DMS79 treated with DMSO at 0.1 percent for 48 hours (cell line): ENCODE results near the gene GP1BB.
"Not testable (repeated sequence)": the region's sequence is repeated elsewhere in the genome, so short reads cannot be mapped to it uniquely, and the experiment has no call there.

Experiments
- DNase-seq: peaks from one replicate; lab custom pipeline; 2025; lab: John Stamatoyannopoulos, UW

Gene GP1BB

DNA sequence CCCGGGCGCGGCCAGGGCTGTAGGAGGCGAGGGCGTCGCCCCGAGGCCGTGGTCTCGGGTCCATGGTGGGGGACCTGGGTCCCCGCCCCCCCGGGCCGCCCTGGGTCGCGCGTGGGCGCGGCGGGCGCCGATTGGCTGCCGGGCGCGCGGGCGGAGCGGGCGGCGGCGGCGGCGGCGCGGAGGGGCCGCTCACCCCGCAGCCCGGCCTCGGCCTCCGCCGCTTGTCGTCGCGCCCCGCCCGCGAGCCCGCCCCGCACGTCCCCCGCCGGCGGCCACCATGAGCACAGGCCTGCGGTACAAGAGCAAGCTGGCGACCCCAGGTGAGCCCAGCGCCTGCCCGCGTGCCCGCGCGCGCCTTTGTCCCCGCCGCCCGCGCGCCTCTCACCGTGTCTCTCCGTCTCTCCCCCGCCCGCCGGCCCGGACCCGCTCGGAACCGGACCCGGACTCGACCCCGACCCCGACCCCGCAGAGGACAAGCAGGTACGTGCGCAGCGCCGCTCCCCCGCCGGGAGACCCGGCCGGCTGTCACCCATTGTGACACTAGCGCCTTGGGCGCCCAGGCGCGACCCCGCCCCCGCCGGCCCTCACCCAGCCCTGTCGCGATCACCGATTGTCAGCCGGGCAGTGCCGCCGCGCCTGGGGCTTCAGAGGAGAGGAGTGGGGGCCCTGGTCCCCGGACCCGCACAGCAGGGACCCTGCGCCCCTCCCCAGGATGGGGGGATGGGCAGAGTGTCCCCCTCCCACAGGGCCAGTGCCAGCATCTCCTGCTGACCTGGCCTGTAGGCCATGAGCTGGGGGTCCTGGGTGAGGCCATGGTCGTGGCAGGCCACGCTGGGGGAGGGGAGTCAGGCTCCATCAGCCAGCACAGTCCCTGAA lies 8.8 kb upstream of the GP1BB start, which contains the start of gene SEPTIN5:
Gene SEPTIN5 (plus strand): TSS at position 192 of the 876 bp plus-strand sequence. CDS start 86 bp downstream, at position 278.
- DNase-seq = no peak

DNA sequence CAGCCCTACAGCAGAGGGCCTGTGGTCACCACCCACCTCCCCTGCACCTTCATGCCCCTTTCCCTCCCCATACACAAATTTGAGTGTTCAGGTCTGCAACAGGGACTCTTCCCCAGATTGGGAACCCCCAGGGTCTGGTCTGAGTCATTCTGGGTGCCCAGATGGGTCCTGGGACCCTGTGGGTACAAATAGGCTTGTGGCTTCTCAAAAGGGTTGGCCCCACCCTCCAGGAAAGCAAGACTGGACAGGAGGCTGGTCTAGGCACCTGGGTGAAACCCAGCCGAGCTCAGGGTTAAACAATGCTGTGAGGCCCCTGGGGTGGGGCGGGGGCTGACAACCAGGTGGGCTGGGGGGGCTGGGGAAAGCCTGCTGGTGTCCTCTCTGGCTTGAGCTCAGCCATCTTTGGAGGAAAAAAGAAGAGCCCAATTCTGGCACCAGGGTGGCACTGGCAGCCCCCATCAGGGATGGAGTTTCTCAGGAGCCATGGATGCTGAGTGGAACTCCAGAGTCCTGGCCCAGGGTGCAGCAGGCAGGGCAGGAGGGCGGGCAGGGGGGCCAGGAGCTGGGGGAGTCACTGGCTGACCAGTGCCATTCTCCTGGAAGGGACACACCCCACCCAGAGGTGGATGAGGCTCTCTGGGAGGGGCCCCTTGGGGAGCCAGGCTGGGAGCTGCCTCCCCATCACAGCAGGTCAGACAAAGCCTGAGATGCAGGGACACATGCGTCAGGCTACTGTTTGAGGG lies 8.0 kb upstream of the GP1BB start:
- no peak for DNase-seq

DNA sequence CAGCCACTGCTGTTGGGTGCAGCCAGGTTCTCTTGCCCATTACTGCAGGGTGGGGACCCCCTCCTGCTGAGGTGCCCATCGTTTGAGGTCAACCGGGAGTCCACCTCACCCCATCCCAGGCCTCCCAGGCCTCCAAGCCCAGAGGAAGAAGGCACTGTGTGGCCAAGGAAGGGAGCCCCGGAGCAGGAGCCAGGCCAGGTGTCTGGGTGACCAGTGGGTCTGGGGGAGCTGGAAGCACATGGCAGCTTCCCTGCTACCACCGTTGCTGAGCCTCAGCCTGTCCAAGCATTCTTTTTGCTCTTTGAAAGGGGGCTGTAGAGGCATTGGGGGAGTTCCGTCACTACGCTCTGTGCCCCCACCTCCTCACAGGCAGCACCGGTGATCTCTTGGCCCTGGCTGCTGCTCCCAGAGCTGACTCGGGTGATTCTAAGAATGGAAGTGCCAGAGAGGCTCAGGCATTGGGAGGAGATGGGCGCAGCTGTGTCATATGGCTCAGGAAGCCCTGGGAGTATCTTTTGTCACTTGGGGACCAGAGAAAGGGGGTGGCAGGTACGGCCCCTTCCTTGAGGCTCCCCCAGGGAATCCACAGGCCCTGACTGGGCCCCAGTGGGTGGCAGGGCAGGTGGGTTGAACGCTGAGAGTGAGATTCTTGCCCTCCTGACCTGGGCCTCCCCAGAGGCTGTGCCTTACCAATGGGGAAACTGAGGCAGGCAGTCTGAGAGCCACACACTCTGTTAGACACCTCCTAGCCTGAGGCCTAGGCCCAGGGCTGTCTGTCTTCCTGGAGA lies 7.1 kb upstream of the GP1BB start:
- DNase-seq = no peak

DNA sequence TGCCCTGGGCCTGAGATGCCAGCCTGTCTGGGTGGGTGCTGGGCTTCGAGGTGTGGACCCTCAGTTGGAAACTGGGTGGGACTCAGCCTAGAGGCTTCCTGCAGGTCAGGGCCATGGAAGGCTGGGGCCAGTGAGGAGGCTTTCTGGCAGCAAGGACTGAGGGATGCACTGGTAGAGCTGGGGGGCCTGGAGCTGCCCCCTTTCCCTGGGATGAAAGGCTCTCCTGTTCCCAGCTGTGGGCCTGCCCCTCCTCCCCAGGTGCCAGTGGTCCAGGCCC lies 6.6 kb upstream of the GP1BB start:
- no peak for DNase-seq

DNA sequence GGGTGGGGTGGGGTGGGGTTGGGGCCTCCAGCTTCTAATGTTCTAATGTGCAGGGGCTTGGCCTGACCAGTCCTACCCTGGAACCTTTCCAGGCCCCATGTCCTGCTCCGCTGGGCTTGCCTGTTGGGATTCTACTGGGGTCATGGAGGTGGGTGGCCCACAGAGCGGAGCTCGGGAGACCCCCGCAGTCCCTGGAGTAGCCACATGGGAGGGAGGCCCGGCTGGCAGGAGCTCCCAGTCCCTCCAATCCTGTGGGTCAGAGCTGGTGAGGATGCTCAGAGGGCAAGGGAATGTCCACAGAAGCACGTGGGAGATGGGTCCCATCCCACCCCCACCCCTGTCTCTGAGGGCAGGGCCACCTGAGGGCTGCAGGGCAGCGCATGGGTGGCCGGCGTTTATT lies 6.2 kb upstream of the GP1BB start:
- no peak for DNase-seq

DNA sequence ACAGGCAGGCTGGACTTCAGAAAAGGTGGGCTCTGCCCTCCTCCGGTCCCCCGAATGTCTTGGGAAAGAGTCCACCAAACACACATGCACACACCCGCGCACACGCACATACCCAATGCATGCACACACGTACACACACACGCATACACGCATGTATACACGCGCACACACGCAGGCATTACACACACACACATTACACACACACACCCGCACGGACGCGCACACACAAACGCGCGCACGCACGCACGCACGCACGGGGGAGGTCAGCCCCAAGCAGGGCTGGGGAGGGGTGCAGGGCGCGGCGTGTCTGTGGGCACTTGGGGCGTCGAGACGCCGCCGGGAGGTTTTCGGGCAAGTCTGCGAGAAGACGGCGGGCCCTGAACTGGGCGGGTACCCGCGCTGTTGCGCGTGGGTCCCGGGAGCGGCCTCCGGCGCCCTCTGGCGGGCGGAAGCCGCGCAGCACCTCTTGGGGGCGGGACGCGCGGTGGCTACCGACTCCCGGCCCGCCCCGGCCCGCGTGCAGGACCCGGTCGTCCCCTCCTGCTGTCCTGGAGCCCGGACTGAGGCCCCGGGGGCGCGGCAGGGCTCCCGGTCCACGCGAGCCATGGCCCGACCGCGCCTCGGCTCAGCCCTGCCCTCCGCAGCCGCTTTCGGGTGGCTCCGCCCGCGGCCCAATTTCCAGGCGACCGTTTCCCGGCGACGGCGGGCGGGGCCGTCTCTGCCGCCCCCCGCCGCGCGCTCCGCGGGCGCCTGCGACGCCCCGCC lies 5.5 kb upstream of the GP1BB start:
- peak; percentile 18 for DNase-seq

DNA sequence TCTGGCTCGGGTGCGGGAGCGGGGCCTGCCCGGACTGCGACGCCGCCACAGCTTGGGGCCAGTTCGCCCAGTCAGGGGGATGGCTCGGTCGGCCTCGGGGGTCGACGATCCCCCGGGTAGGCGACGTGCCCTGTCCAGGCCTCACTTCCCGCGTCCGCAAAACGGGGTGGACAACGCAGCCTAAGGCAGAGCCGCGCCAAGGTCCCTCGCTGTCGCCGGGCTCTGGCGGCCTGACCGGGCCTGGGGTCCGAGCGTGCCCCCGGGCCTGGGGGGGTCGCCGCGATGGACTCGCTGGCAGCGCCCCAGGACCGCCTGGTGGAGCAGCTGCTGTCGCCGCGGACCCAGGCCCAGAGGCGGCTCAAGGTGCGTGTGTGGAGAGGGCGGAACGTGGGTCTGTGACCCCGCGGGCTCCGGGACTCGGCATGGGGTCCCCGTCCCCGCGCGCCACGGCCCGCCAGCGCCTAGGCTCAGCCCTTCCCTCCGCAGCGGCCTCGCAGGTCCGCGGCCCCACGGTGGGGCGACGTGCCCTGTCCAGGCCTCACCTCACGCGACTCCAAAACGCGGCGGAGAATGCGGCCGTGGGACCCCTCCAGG lies 4.8 kb upstream of the GP1BB start:
- DNase-seq = no peak

DNA sequence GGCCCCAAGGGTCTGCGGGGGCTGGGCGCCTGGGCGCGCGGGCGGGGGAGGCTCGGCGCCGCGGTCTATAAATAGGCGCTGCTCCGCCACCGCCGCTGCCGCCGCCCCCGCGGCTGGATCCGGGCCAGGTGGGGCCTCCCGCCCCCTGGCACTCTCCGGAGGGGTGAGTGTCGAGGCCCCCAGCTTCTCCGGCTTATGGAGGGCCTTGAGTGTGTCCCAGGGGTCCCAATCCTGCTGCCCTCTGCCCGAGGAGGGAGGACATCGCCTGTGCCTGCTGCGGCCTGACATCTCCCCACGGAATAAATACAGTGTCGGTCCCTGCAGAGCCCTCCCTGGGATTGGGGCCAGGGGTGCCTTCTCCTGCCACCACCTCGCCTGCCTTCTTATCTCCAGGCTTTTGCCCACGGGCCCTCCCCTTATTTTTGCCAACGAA lies 4.3 kb upstream of the GP1BB start:
- DNase-seq = no peak

DNA sequence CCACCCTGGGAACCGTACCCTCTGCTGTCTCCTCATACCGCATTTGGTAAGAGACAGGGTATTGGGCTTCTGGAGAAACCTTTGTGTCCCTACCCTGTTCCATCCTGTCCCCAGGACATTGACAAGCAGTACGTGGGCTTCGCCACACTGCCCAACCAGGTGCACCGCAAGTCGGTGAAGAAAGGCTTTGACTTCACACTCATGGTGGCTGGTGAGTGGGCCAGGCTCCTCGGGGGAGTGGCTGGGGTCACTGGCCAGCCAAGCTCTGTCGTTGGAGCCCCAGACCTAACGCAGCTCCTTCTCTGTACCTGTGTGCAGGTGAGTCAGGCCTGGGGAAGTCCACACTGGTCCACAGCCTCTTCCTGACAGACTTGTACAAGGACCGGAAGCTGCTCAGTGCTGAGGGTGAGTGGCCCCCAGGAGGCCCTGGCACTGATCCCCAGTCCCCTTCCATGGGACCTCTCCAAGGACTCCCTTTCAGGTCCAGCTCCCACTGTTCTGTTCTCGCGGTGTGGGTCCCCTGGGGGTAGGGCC lies 3.8 kb upstream of the GP1BB start:
- DNase-seq = no peak

DNA sequence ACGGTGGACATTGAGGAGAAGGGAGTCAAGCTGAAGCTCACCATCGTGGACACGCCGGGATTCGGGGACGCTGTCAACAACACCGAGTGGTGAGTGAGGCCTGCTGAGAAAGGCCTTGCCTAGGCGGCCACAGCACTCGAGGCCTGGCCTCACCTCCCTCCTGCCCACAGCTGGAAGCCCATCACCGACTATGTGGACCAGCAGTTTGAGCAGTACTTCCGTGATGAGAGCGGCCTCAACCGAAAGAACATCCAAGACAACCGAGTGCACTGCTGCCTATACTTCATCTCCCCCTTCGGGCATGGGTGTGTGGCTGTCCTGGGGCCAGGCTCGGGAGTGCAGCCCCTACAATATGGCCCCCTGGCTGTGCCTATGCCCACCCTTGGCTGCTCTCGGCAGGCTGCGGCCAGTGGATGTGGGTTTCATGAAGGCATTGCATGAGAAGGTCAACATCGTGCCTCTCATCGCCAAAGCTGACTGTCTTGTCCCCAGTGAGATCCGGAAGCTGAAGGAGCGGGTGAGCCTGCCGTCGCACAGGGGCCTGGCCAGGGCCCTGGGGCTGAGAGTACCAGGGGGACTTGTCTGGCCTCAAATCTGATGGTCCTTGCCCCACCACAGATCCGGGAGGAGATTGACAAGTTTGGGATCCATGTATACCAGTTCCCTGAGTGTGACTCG lies 3.0 kb upstream of the GP1BB start:
- no peak for DNase-seq

DNA sequence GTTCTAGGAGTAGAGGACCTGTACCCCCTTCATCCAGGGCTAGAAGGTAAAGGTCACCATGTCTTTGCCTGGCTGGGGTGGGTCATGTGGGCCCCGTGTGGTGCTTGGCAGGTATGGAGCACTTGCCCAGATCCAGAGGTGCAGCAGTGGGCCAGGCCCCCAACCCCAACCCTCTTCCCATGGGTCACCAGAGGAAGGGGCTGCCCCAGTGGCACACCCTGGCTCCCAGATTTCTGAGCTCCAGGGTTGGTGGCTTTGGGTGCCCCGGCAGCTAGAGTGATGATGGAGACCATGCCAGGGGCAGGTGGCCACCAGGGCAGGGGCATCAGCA lies 2.4 kb upstream of the GP1BB start:
- no peak for DNase-seq

DNA sequence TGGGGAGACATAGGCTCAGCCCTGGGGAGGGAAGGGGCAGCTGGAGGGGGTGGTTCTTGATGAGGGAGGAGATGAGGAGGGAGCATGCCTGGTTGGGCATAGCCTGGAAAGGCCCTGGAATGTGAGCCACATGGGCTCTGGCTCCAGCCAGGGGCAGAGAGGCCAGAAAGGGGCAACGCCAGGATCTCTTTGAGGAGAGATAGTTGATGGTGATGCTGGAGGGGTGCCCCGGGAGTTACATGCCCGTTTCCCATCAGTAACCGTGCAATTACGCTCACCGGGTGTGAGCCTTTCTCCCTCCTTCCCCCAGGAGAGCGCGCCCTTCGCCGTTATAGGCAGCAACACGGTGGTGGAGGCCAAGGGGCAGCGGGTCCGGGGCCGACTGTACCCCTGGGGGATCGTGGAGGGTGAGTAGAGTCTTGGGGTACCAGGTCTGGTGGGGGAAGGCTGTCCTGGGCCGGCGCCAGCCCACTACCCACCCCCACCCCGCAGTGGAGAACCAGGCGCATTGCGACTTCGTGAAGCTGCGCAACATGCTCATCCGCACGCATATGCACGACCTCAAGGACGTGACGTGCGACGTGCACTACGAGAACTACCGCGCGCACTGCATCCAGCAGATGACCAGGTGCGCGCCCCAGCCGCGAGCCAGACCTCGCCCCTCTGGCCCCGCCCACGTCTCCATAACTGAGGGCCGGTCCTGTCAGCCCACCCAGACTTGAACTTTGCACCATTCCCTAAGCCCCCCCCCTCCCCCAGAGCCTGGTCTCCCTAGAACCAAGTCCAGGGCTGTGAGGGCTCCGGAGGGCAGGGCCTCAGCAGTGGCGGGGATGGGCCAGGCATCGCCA lies 1.8 kb upstream of the GP1BB start:
- DNase-seq = no peak

DNA sequence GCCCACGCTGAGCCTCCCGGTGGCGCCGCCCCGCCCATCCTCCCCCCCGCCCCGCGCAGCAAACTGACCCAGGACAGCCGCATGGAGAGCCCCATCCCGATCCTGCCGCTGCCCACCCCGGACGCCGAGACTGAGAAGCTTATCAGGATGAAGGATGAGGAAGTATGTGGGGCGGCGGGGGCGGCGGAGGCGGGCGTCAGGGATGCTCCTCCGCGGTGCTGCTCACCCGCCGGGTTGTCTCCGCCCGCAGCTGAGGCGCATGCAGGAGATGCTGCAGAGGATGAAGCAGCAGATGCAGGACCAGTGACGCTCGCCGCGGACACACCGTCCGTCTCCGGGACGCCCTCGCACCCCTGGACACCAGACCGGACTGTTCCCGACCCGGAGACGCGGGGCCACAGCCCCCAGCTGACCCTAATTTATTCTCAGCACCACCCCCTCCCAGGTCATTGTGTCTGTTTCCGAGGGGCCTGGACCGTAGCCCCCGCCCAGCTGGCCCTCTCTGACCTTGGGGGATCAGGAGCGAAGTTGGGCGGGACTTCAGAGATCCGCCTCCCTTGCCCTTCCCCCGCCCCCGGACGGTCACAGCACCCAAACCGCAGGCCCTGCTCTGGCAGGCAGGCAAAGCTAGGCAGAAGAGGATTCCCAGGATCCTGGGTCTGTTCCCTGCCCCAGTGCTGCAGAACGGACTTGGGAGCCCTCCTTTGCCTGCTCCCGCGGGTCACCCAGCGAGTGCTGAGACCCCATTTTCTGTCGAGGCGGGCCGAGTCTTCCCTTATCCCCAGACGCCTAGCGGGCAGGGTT lies 959 bp upstream of the GP1BB start:
- no peak for DNase-seq

DNA sequence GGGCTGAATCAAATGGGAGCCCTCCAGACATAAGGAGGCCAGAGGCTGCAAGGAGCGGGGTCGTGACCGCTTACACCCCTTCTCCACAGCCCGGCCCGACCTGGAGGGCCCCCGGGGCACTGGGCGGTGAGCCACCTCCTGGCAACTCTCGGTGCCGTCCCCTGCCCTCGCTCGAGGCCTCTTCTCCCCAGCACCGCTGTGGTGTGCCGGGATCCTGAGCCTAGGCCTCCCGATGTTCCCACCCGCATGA lies 432 bp upstream of the GP1BB start:
- DNase-seq = no peak

DNA sequence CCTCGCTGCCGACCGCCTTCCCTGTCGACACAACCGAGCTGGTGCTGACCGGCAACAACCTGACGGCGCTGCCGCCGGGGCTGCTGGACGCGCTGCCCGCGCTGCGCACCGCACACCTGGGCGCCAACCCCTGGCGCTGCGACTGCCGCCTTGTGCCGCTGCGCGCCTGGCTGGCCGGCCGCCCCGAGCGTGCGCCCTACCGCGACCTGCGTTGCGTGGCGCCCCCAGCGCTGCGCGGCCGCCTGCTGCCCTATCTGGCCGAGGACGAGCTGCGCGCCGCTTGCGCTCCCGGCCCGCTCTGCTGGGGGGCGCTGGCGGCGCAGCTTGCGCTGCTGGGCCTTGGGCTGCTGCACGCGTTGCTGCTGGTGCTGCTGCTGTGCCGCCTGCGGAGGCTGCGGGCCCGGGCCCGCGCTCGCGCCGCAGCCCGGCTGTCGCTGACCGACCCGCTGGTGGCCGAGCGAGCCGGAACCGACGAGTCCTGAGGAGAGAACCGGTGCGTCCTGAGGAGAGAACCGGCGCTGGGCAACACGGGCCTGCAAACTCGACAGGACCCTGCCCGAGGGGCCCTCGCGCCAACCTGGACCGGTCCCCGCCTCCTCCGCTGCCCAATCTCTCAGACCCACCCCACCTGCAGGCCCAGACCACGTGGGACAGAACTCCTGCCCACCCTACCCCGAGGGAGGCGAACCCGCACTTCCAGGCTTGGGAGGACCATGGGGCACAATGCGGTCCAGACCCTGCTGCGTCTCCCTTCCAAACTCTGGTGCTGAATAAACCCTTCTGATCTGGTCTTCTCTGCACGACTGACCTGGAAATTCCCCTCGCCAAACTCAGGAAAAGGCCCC lies 866 bp downstream of the GP1BB start:
- no peak for DNase-seq

DNA sequence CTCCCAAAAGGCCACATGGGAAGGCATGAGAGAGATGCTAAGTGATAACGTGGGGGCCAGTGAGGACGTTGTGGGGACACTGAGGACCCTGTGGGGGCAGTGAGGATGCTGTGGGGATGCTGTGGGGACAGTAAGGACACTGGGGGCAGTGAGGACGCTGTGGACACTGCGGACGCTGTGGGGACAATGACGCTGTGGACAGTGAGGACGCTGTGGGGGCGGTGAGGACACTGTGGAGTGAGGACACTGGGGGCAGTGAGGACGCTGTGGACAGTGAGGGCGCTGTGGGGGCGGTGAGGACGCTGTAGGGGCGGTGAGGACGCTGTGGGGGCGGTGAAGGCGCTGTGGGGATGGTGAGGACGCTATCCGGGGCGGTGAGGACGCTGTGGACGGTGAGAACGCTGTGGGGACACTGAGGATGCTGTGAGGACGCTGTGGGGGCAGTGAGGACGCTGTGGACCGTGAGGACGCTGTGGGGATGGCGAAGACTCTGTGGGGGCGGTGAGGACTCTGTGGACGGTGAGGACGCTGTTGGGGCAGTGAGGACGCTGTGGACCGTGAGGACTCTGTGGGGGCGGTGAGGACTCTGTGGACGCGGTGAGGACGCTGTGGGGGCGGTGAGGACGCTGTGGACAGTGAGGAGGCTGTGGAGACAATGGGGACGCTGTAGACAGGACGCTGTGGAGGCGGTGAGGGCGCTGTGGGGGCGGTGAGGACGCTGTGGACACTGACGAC lies 1.8 kb downstream of the GP1BB start:
- no peak for DNase-seq

DNA sequence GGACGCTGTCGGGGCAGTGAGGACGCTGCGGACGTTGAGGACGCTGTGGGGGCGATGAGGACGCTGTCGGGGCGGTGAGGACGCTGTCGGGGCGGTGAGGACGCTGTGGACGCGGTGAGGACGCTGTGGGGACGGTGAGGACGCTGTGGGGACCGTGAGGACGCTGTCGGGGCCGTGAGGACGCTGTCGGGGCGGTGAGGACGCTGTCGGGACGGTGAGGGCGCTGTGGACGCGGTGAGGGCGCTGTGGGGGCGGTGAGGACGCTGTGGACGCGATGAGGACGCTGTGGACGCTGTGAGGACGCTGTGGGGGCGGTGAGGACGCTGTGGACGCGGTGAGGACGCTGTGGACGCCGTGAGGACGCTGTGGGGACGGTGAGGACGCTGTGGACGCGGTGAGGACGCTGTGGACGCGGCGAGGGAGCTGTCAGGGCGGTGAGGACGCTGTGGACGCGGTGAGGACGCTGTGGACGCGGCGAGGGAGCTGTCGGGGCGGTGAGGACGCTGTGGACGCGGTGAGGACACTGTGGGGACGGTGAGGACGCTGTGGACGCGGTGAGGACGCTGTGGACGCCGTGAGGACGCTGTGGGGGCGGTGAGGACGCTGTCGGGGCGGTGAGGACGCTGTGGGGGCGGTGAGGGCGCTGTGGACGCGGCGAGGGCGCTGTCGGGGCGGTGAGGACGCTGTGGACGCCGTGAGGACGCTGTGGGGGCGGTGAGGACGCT lies 2.9 kb downstream of the GP1BB start:
- DNase-seq = not testable (repeated sequence)
